ENCODE measurements around the gene MYO9A. TPM values are rescaled to one million over a fixed set of nuclear protein-coding genes. Genes with fewer than 3 reads are reported as not detected.

Gene MYO9A
- total RNA-seq, 1 experiment from 2014 or later = 21.4 TPM

GRCh38 chr15:72070817-72071447 lies 47.0 kb downstream of the MYO9A start:
- Histone ChIP-seq H3K23me2 (ENCODE audit: insufficient read length, low read depth, low read length, poor library complexity, severe bottlenecking) (no peaks in the 10 kb centered on the region), H4K91ac (ENCODE audit: insufficient read length, low read depth, low read length) (no peak overlapping the region), H3K14ac (ENCODE audit: insufficient read depth, low read length) (no peak overlapping the region), H3K9me3 (ENCODE audit: control insufficient read depth, low read depth, low read length) (no peaks in the 10 kb centered on the region), H3K27me3 (ENCODE audit: insufficient read depth, low read length) (no peaks in the 10 kb centered on the region), H3K18ac (ENCODE audit: insufficient read length, low read depth, low read length) (no peak overlapping the region), H3K27ac (ENCODE audit: insufficient read length, low read depth, low read length) (no peak overlapping the region), H2AFZ (ENCODE audit: low read length) (no peak overlapping the region), H3K56ac (ENCODE audit: insufficient read length, low read depth, low read length) (no peak overlapping the region), H3K79me2 (ENCODE audit: insufficient read depth, low read length) (no peaks in the 10 kb centered on the region), H2AK5ac (ENCODE audit: insufficient read length, low read length) (no peak overlapping the region), H4K5ac (ENCODE audit: insufficient read length, low read depth, low read length) (no peak overlapping the region), H4K20me1 (ENCODE audit: control insufficient read depth, insufficient read depth, insufficient read length) (no peaks in the 10 kb centered on the region), H2BK15ac (ENCODE audit: low read depth, low read length) (no peak overlapping the region), H3K4ac (ENCODE audit: low read depth, low read length) (no peak overlapping the region), H4K8ac (replicated peaks; ENCODE audit: insufficient read length, low read depth, low read length) (no peak overlapping the region), H3K23ac (ENCODE audit: insufficient read length, low read depth, low read length) (no peak overlapping the region), H3T11ph (ENCODE audit: low read length) (no peak overlapping the region), H2BK5ac (ENCODE audit: insufficient read length, low read length) (no peak overlapping the region), H2BK120ac (ENCODE audit: low read depth, low read length, poor library complexity, severe bottlenecking) (no peak overlapping the region), H2BK12ac (ENCODE audit: insufficient read length, low read depth, low read length) (no peak overlapping the region), H3K9ac (ENCODE audit: extremely low read depth, insufficient read length, low read length) (no peak overlapping the region), H3K4me1 (ENCODE audit: insufficient read depth, low read length) (no peaks in the 10 kb centered on the region), H3K4me2 (ENCODE audit: insufficient read depth, insufficient read length, low read length) (no peak overlapping the region), H3K79me1 (ENCODE audit: insufficient read depth, low read depth, low read length, poor library complexity, severe bottlenecking) (no peaks in the 10 kb centered on the region), H2BK20ac (ENCODE audit: low read depth, low read length, poor library complexity, severe bottlenecking) (no peak overlapping the region)
- H3K4me1 Mint-ChIP-seq = 0 out of 4 replicates have a peak, but pooled peaks cover 0 to 1% of the 10 kb centered on the region in 2 experiments
- TF ChIP-seq, protein P1, sequence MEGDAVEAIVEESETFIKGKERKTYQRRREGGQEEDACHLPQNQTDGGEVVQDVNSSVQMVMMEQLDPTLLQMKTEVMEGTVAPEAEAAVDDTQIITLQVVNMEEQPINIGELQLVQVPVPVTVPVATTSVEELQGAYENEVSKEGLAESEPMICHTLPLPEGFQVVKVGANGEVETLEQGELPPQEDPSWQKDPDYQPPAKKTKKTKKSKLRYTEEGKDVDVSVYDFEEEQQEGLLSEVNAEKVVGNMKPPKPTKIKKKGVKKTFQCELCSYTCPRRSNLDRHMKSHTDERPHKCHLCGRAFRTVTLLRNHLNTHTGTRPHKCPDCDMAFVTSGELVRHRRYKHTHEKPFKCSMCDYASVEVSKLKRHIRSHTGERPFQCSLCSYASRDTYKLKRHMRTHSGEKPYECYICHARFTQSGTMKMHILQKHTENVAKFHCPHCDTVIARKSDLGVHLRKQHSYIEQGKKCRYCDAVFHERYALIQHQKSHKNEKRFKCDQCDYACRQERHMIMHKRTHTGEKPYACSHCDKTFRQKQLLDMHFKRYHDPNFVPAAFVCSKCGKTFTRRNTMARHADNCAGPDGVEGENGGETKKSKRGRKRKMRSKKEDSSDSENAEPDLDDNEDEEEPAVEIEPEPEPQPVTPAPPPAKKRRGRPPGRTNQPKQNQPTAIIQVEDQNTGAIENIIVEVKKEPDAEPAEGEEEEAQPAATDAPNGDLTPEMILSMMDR (conservative IDR thresholded peaks at IDR 0.05) = no peak
- no peaks in the 10 kb centered on the region for H3K9me3 Mint-ChIP-seq
- no CpG with 5 or more reads among the region's 1 CpG for WGBS (ENCODE audit: extremely low coverage, insufficient read length, low lambda C conversion rate)
- no peak for DNase-seq
- H3K4me3 Mint-ChIP-seq = no peak overlapping the region
- no peaks in the 10 kb centered on the region for H3K27me3 Mint-ChIP-seq (ENCODE audit: low read depth)
- no peaks in the 10 kb centered on the region for H3K36me3 Mint-ChIP-seq (ENCODE audit: insufficient read depth in 1 of 3, low read depth in 3 of 3)
- 0 out of 7 replicates have a peak overlapping the region, but pooled peaks of 1 of the 3 experiments have one; percentile 24 for H3K27ac Mint-ChIP-seq
